NCI-H146 treated with DMSO at 0.1 percent for 48 hours (cell line): ENCODE measurements around the gene ACE2.

ENCODE experiments used
- DNase-seq: peaks from one replicate; lab custom pipeline; 2025; ENCODE audit not compliant: unreplicated experiment; lab: John Stamatoyannopoulos, UW

ACE2 gene

GRCh38 chrX:15515931-15516330 lies 84.8 kb downstream of the ACE2 start:
- DNase-seq = no peak

- no peak for DNase-seq
Observed at GRCh38 chrX:15514279-15514678, 86.5 kb downstream of the ACE2 start.

- no peak for DNase-seq
Observed at GRCh38 chrX:15512401-15512965, 88.3 kb downstream of the ACE2 start.

- no peak for DNase-seq
Observed at GRCh38 chrX:15511563-15511962, 89.2 kb downstream of the ACE2 start.
